NB4 (cell line): Measurements from ENCODE around the gene MS4A8.

Source experiments
- CTCF ChIP-seq: IDR thresholded peaks from one replicate; pipeline ENCODE4 v1.5.1; 2012; ENCODE audit warnings: low read depth, low read length
- MAX ChIP-seq: IDR thresholded peaks from 2 replicates; pipeline ENCODE4 v1.6.1; 2011; ENCODE audit warnings: low read depth, low read length
- MYC ChIP-seq: IDR thresholded peaks from 2 replicates; pipeline ENCODE4 v1.6.1; 2011; ENCODE audit warnings: low read depth, low read length
- POLR2A ChIP-seq: IDR thresholded peaks from 2 replicates; pipeline ENCODE4 v1.6.1; 2011; ENCODE audit warnings: mild to moderate bottlenecking; ENCODE audit not compliant: insufficient read length; ENCODE audit errors: extremely low read depth

- TF ChIP-seq POLR2A = no peak
- no peak for TF ChIP-seq CTCF
- no peak for TF ChIP-seq MAX
- TF ChIP-seq MYC = no peak
Observed at GRCh38 chr11:60761436-60762190, 62.2 kb downstream of the MS4A8 start.
